ENCODE measurements around the gene RGL1. TPM values are rescaled to one million over a fixed set of nuclear protein-coding genes. Genes with fewer than 3 reads are reported as not detected.

The RGL1 gene
- total RNA-seq, 1 donor from 2014 or later: 3.0 TPM

GRCh38 chr1:183808296-183809027 is 3.5 kb downstream of the RGL1 start:
- Mint-ChIP-seq H3K36me3 (ENCODE audit: low read depth) (no peaks in the 10 kb centered on the region), H3K27me3 (peaks cover 34% of the 10 kb centered on the region), H3K27ac (no peak overlapping the region), H3K4me1 (peaks cover 5% of the 10 kb centered on the region), H3K4me3 (no peak overlapping the region), H3K9me3 (no peaks in the 10 kb centered on the region)
- ATAC-seq (ENCODE audit: low read depth) (no peak), DNase-seq (no peak)
- TF ChIP-seq CTCF (IDR thresholded peaks at IDR 0.05): no peak
- intact Hi-C loops (cut with micrococcal nuclease): no loop called here
- POLR2A ChIA-PET: no interaction called here
- CTCF ChIA-PET: no interaction called here

- Mint-ChIP-seq H3K4me3 (no peak overlapping the region), H3K27me3 (peaks cover 21% of the 10 kb centered on the region), H3K9me3 (no peaks in the 10 kb centered on the region), H3K36me3 (ENCODE audit: low read depth) (no peaks in the 10 kb centered on the region), H3K4me1 (peaks cover 5% of the 10 kb centered on the region), H3K27ac (no peak overlapping the region)
- intact Hi-C loops (cut with micrococcal nuclease): no loop called here
- CTCF ChIA-PET: no interaction called here
- TF ChIP-seq CTCF (IDR thresholded peaks at IDR 0.05): no peak
- DNase-seq (no peak), ATAC-seq (ENCODE audit: low read depth) (no peak)
- POLR2A ChIA-PET: no interaction called here
Observed at GRCh38 chr1:183810121-183810520, 5.2 kb downstream of the RGL1 start.

GRCh38 chr1:183810756-183811544 is 6.0 kb downstream of the RGL1 start:
- POLR2A ChIA-PET: no interaction called here
- ATAC-seq (ENCODE audit: low read depth) (no peak), DNase-seq (no peak)
- intact Hi-C loops (cut with micrococcal nuclease): no loop called here
- H3K27me3 Mint-ChIP-seq: peaks cover 17% of the 10 kb centered on the region
- no peaks in the 10 kb centered on the region for H3K9me3 Mint-ChIP-seq
- CTCF ChIA-PET: no interaction called here
- no peak overlapping the region for H3K27ac Mint-ChIP-seq
- H3K36me3 Mint-ChIP-seq (ENCODE audit: low read depth): no peaks in the 10 kb centered on the region
- H3K4me1 Mint-ChIP-seq: no peaks in the 10 kb centered on the region
- no peak for TF ChIP-seq CTCF (IDR thresholded peaks at IDR 0.05)
- H3K4me3 Mint-ChIP-seq: no peak overlapping the region

- ATAC-seq (ENCODE audit: low read depth): no peak
- Mint-ChIP-seq H3K36me3 (ENCODE audit: low read depth) (no peaks in the 10 kb centered on the region), H3K4me3 (no peak overlapping the region), H3K27me3 (peaks cover 7% of the 10 kb centered on the region), H3K9me3 (no peaks in the 10 kb centered on the region), H3K27ac (no peak overlapping the region), H3K4me1 (no peaks in the 10 kb centered on the region)
- no peak for DNase-seq
- ChIA-PET CTCF (no interaction called here), POLR2A (no interaction called here)
- intact Hi-C loops (cut with micrococcal nuclease): no loop called here
- TF ChIP-seq CTCF (IDR thresholded peaks at IDR 0.05): no peak
Observed at GRCh38 chr1:183812128-183812527, 7.2 kb downstream of the RGL1 start.

- H3K9me3 Mint-ChIP-seq: no peaks in the 10 kb centered on the region
- no peak for TF ChIP-seq CTCF (IDR thresholded peaks at IDR 0.05)
- intact Hi-C loops (cut with micrococcal nuclease): no loop called here
- ChIA-PET CTCF (no interaction called here), POLR2A (no interaction called here)
- H3K36me3 Mint-ChIP-seq (ENCODE audit: low read depth): no peaks in the 10 kb centered on the region
- no peak overlapping the region for H3K4me3 Mint-ChIP-seq
- DNase-seq (no peak), ATAC-seq (ENCODE audit: low read depth) (no peak)
- H3K27ac Mint-ChIP-seq: no peak overlapping the region
- H3K4me1 Mint-ChIP-seq: no peaks in the 10 kb centered on the region
- peaks cover 5% of the 10 kb centered on the region for H3K27me3 Mint-ChIP-seq
Observed at GRCh38 chr1:183812686-183813569, 8.0 kb downstream of the RGL1 start.
